ENCODE data around the gene GBP7. TPM values are rescaled to one million over a fixed set of nuclear protein-coding genes. Genes with fewer than 3 reads are reported as not detected.

Gene GBP7
- total RNA-seq, 1 donor from 2014 or later: not detected

- peaks cover 9% of the 10 kb centered on the region for H3K4me1 Mint-ChIP-seq (ENCODE audit: low read depth, unreplicated experiment)
- no peaks in the 10 kb centered on the region for H3K36me3 Mint-ChIP-seq (ENCODE audit: low read depth, unreplicated experiment)
- Histone ChIP-seq H3K27ac (ENCODE audit: low read depth, low read length) (no peak overlapping the region), H4K20me1 (ENCODE audit: insufficient read depth, low read length) (no peaks in the 10 kb centered on the region), H3K27me3 (ENCODE audit: insufficient read depth, low read length) (no peaks in the 10 kb centered on the region), H2AFZ (ENCODE audit: low read depth, low read length) (no peak overlapping the region), H3K36me3 (ENCODE audit: insufficient read depth, low read length) (no peaks in the 10 kb centered on the region), H3K9ac (ENCODE audit: low read length) (no peak overlapping the region), H3K79me2 (ENCODE audit: insufficient read depth, low read length) (no peaks in the 10 kb centered on the region), H3K9me3 (ENCODE audit: insufficient read depth, low read depth, low read length) (no peaks in the 10 kb centered on the region), H3K4me3 (ENCODE audit: insufficient read depth, low read depth, low read length) (no peak overlapping the region), H3K4me2 (ENCODE audit: low read length) (no peak overlapping the region), H3K4me1 (ENCODE audit: insufficient read depth, low read length) (no peaks in the 10 kb centered on the region)
- no peaks in the 10 kb centered on the region for H3K27me3 Mint-ChIP-seq (ENCODE audit: low read depth, unreplicated experiment)
- H3K27ac Mint-ChIP-seq (ENCODE audit: unreplicated experiment): no peak overlapping the region
- no peaks in the 10 kb centered on the region for H3K9me3 Mint-ChIP-seq (ENCODE audit: unreplicated experiment)
- TF ChIP-seq EZH2 (IDR thresholded peaks at IDR 0.05; ENCODE audit: insufficient read depth, low read length): no peak
- TF ChIP-seq, protein P1, sequence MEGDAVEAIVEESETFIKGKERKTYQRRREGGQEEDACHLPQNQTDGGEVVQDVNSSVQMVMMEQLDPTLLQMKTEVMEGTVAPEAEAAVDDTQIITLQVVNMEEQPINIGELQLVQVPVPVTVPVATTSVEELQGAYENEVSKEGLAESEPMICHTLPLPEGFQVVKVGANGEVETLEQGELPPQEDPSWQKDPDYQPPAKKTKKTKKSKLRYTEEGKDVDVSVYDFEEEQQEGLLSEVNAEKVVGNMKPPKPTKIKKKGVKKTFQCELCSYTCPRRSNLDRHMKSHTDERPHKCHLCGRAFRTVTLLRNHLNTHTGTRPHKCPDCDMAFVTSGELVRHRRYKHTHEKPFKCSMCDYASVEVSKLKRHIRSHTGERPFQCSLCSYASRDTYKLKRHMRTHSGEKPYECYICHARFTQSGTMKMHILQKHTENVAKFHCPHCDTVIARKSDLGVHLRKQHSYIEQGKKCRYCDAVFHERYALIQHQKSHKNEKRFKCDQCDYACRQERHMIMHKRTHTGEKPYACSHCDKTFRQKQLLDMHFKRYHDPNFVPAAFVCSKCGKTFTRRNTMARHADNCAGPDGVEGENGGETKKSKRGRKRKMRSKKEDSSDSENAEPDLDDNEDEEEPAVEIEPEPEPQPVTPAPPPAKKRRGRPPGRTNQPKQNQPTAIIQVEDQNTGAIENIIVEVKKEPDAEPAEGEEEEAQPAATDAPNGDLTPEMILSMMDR (IDR thresholded peaks at IDR 0.05; ENCODE audit: insufficient read depth, low read depth, low read length): no peak
- no peak overlapping the region for H3K4me3 Mint-ChIP-seq (ENCODE audit: unreplicated experiment)
- DNase-seq (ENCODE audit: low read depth) (no peak), FAIRE-seq (no peak)
These were observed 54.2 kb downstream of the GBP7 start for GRCh38 chr1:89121641-89122040.

DNA sequence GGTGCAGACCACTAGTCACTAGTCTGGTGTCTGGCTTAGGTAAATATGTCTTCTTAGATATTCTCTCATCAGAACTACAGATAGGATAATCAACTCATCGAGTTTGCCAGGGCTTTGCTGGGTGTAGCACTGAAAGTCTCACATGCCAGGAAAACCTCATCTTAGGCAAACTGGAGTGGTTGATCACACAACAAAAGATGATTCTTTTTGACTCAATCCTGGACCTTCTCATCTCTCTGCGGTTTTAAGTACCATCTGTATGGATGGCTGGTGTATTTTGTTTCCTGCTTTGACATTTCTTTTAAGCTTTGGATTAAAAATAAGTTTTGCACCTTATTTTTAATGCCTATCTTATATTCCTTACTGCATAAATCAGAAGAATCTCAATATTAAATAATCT, 61.1 kb downstream of the GBP7 start:
- Histone ChIP-seq H3K27ac (ENCODE audit: low read depth, low read length) (no peak overlapping the region), H3K36me3 (ENCODE audit: insufficient read depth, low read length) (no peaks in the 10 kb centered on the region), H3K9ac (ENCODE audit: low read length) (no peak overlapping the region), H3K27me3 (ENCODE audit: insufficient read depth, low read length) (no peaks in the 10 kb centered on the region), H3K4me3 (ENCODE audit: insufficient read depth, low read depth, low read length) (no peak overlapping the region), H2AFZ (ENCODE audit: low read depth, low read length) (no peak overlapping the region), H3K79me2 (ENCODE audit: insufficient read depth, low read length) (no peaks in the 10 kb centered on the region), H4K20me1 (ENCODE audit: insufficient read depth, low read length) (no peaks in the 10 kb centered on the region), H3K9me3 (ENCODE audit: insufficient read depth, low read depth, low read length) (no peaks in the 10 kb centered on the region), H3K4me2 (ENCODE audit: low read length) (no peak overlapping the region), H3K4me1 (ENCODE audit: insufficient read depth, low read length) (no peaks in the 10 kb centered on the region)
- TF ChIP-seq EZH2 (IDR thresholded peaks at IDR 0.05; ENCODE audit: insufficient read depth, low read length): no peak
- TF ChIP-seq, protein P1 (IDR thresholded peaks at IDR 0.05; ENCODE audit: insufficient read depth, low read depth, low read length): no peak
- H3K36me3 Mint-ChIP-seq (ENCODE audit: low read depth, unreplicated experiment): no peaks in the 10 kb centered on the region
- H3K4me1 Mint-ChIP-seq (ENCODE audit: low read depth, unreplicated experiment): no peaks in the 10 kb centered on the region
- H3K9me3 Mint-ChIP-seq (ENCODE audit: unreplicated experiment): no peaks in the 10 kb centered on the region
- H3K27ac Mint-ChIP-seq (ENCODE audit: unreplicated experiment): no peak overlapping the region
- FAIRE-seq (no peak), DNase-seq (ENCODE audit: low read depth) (no peak)
- H3K27me3 Mint-ChIP-seq (ENCODE audit: low read depth, unreplicated experiment): no peaks in the 10 kb centered on the region
- no peak overlapping the region for H3K4me3 Mint-ChIP-seq (ENCODE audit: unreplicated experiment)

- Histone ChIP-seq H3K27ac (ENCODE audit: low read depth, low read length) (no peak overlapping the region), H3K27me3 (ENCODE audit: insufficient read depth, low read length) (no peaks in the 10 kb centered on the region), H3K4me3 (ENCODE audit: insufficient read depth, low read depth, low read length) (no peak overlapping the region), H3K9ac (ENCODE audit: low read length) (no peak overlapping the region), H3K36me3 (ENCODE audit: insufficient read depth, low read length) (no peaks in the 10 kb centered on the region), H3K9me3 (ENCODE audit: insufficient read depth, low read depth, low read length) (no peaks in the 10 kb centered on the region), H4K20me1 (ENCODE audit: insufficient read depth, low read length) (no peaks in the 10 kb centered on the region), H3K79me2 (ENCODE audit: insufficient read depth, low read length) (no peaks in the 10 kb centered on the region), H3K4me2 (ENCODE audit: low read length) (no peak overlapping the region), H2AFZ (ENCODE audit: low read depth, low read length) (no peak overlapping the region), H3K4me1 (ENCODE audit: insufficient read depth, low read length) (no peaks in the 10 kb centered on the region)
- DNase-seq (ENCODE audit: low read depth) (no peak), FAIRE-seq (no peak)
- H3K4me3 Mint-ChIP-seq (ENCODE audit: unreplicated experiment): no peak overlapping the region
- TF ChIP-seq EZH2 (IDR thresholded peaks at IDR 0.05; ENCODE audit: insufficient read depth, low read length): no peak
- TF ChIP-seq, protein P1 (IDR thresholded peaks at IDR 0.05; ENCODE audit: insufficient read depth, low read depth, low read length): no peak
- H3K36me3 Mint-ChIP-seq (ENCODE audit: low read depth, unreplicated experiment): no peaks in the 10 kb centered on the region
- H3K27ac Mint-ChIP-seq (ENCODE audit: unreplicated experiment): no peak overlapping the region
- no peaks in the 10 kb centered on the region for H3K9me3 Mint-ChIP-seq (ENCODE audit: unreplicated experiment)
- no peaks in the 10 kb centered on the region for H3K4me1 Mint-ChIP-seq (ENCODE audit: low read depth, unreplicated experiment)
- H3K27me3 Mint-ChIP-seq (ENCODE audit: low read depth, unreplicated experiment): no peaks in the 10 kb centered on the region
These were observed 62.8 kb downstream of the GBP7 start for GRCh38 chr1:89112871-89113613.

Measured in astrocyte (in vitro differentiated cells and primary cell).